HG03097 (cell line): Measurements from ENCODE around the gene CDA.

Experiments
- ATAC-seq: cut with Tn5 transposase; IDR thresholded peaks from one replicate; pipeline ENCODE4 v1.9.1; 2021; ENCODE audit not compliant: unreplicated experiment, low FRiP score

CDA gene

GRCh38 chr1:20644416-20644815 lies 55.5 kb downstream of the CDA start:
- ATAC-seq, result no peak

- no peak for ATAC-seq
Observed at GRCh38 chr1:20645414-20645813, 56.5 kb downstream of the CDA start.

- no peak for ATAC-seq
Observed at GRCh38 chr1:20648438-20648837, 59.5 kb downstream of the CDA start.

- no peak for ATAC-seq
Observed at GRCh38 chr1:20648946-20649345, 60.0 kb downstream of the CDA start.

- ATAC-seq, result no peak
Observed at GRCh38 chr1:20652300-20652699, 63.4 kb downstream of the CDA start.

GRCh38 chr1:20654104-20654690 lies 65.3 kb downstream of the CDA start:
- ATAC-seq, result no peak

GRCh38 chr1:20657024-20657423 lies 68.1 kb downstream of the CDA start:
- ATAC-seq, result no peak

- ATAC-seq, result no peak
Observed at GRCh38 chr1:20658166-20658915, 69.4 kb downstream of the CDA start.

- ATAC-seq, result no peak
Observed at GRCh38 chr1:20660363-20660762, 71.5 kb downstream of the CDA start.

- peak; percentile 15 for ATAC-seq
Observed at GRCh38 chr1:20660847-20661206, 71.9 kb downstream of the CDA start.

GRCh38 chr1:20661207-20662109 lies 72.6 kb downstream of the CDA start, which contains the start of gene DDOST:
Gene DDOST, minus strand, starts transcription at chr1:20661369. Its CDS starts 19 bp downstream, at chr1:20661350.
- ATAC-seq, result peak; percentile 94

GRCh38 chr1:20662110-20662475 lies 73.2 kb downstream of the CDA start:
- ATAC-seq, result no peak

GRCh38 chr1:20663365-20663764 lies 74.5 kb downstream of the CDA start:
- no peak for ATAC-seq

GRCh38 chr1:20663969-20664715 lies 75.2 kb downstream of the CDA start:
- ATAC-seq, result no peak

GRCh38 chr1:20665726-20666125 lies 76.8 kb downstream of the CDA start:
- ATAC-seq, result no peak

GRCh38 chr1:20666146-20666545 lies 77.2 kb downstream of the CDA start:
- ATAC-seq, result no peak

GRCh38 chr1:20666804-20667203 lies 77.9 kb downstream of the CDA start:
- ATAC-seq, result no peak
